NT2/D1 (cell line): ENCODE results near the gene ASNSD1.
"Not testable (repeated sequence)": the region's sequence is repeated elsewhere in the genome, so short reads cannot be mapped to it uniquely, and the experiment has no call there.

Source experiments
- DNase-seq: peaks from one replicate; pipeline ENCODE4 v3.0.0-alpha.2; 2011; ENCODE audit warnings: low read depth, low spot score
- H3K27me3 ChIP-seq: 2 replicates; pipeline ENCODE4 v1.6.0; 2011; ENCODE audit warnings: mild to moderate bottlenecking; ENCODE audit not compliant: insufficient read length, insufficient read depth
- H3K36me3 ChIP-seq: 2 replicates; pipeline ENCODE4 v1.6.1; 2011; ENCODE audit warnings: mild to moderate bottlenecking, low read length, mixed read lengths; ENCODE audit not compliant: insufficient read depth, insufficient read length
- H3K4me1 ChIP-seq: 2 replicates; pipeline ENCODE4 v1.5.1; 2011; ENCODE audit not compliant: insufficient read depth, insufficient read length
- H3K4me3 ChIP-seq: 2 replicates; pipeline ENCODE4 v1.5.1; 2011; ENCODE audit warnings: low read depth; ENCODE audit not compliant: insufficient read length
- H3K9ac ChIP-seq: 2 replicates; pipeline ENCODE4 v1.6.0; 2011; ENCODE audit warnings: low read depth; ENCODE audit not compliant: insufficient read length
- H3K9me3 ChIP-seq: 2 replicates; pipeline ENCODE4 v1.5.1; 2011; ENCODE audit warnings: mild to moderate bottlenecking, low read length; ENCODE audit not compliant: insufficient read depth
- SUZ12 ChIP-seq: IDR thresholded peaks from 2 replicates; pipeline ENCODE4 v1.6.1; 2011; ENCODE audit not compliant: insufficient read length, insufficient read depth; ENCODE audit errors: extremely low read depth
- YY1 ChIP-seq: IDR thresholded peaks from 2 replicates; pipeline ENCODE4 v1.6.1; 2011; ENCODE audit not compliant: insufficient read length, insufficient read depth
- ZNF274 ChIP-seq: IDR thresholded peaks from 2 replicates; pipeline ENCODE4 v1.6.1; 2011; ENCODE audit warnings: mild to moderate bottlenecking, low read depth, low read length

Gene ASNSD1

DNA sequence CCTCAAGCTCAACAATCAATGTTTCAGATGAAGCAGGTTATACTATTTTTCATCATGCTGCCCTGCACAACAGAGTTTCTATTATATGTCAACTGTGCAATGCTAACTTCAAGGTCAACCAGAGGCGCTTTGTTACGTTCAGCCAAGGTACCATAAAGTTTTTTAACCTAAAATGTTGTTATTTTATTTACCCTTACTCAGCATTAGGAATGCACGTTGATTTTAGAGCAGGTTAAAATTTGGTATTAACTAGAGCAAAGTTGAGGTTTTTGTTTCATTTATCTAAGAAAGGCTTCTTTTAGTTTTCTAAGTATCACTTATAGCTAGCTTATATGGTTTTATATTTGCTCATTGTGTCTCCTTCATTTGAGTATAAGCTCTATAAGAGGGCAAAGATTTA lies 35.0 kb downstream of the ASNSD1 start:
- H3K4me1 ChIP-seq, result no peaks in the 10 kb centered on the region
- H3K9ac ChIP-seq, result no peak overlapping the region
- no peaks in the 10 kb centered on the region for H3K9me3 ChIP-seq
- H3K27me3 ChIP-seq, result no peaks in the 10 kb centered on the region
- no peak for DNase-seq
- H3K4me3 ChIP-seq, result no peak overlapping the region
- no peak for TF ChIP-seq YY1
- TF ChIP-seq SUZ12, result no peak
- no peak for TF ChIP-seq ZNF274
- no peaks in the 10 kb centered on the region for H3K36me3 ChIP-seq

DNA sequence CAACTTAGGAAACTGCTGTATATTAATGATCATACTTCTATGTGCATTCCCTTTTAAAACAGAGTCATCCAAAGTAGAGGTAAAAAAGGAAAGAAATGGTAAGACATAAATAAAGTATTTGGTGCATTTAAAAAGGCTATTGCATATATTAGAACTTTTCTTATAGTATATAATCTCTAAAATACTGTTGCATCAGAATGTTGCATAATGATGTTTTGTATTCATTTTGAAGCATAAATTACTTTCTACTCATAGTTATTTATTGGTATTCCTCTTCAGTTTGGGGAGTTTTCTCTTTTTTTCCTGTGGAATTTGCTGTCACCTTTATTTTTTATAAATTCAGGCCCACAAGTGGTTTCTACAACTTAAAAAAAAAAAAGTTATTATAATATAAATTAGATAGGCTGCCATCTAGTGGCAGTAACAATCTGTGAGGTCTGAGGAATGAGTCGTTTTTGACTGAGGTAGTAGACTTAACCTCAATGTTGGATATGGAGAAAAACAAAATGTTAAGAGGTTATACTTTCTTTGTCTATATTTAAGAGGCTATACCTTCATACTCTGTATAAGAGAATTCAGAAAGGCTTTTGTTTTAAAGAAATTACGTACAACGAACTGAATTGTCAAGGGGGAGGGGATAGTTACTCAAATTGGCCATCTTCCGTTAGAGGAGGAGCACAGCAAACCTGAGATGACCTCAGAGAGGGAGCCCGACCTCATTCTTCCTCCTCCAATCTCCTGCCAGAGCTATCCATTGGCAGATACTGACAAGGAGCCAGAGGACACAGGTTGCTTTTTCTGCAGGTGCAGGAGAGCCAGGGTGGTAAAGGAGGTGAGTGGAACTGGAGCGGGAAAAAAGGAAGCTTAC lies 37.0 kb downstream of the ASNSD1 start:
- Histone ChIP-seq H3K36me3 (no peaks in the 10 kb centered on the region), H3K9me3 (no peaks in the 10 kb centered on the region), H3K9ac (no peak overlapping the region), H3K4me1 (no peaks in the 10 kb centered on the region), H3K4me3 (no peak overlapping the region), H3K27me3 (no peaks in the 10 kb centered on the region)
- DNase-seq, result no peak
- no peak for TF ChIP-seq YY1
- TF ChIP-seq ZNF274, result no peak
- no peak for TF ChIP-seq SUZ12

DNA sequence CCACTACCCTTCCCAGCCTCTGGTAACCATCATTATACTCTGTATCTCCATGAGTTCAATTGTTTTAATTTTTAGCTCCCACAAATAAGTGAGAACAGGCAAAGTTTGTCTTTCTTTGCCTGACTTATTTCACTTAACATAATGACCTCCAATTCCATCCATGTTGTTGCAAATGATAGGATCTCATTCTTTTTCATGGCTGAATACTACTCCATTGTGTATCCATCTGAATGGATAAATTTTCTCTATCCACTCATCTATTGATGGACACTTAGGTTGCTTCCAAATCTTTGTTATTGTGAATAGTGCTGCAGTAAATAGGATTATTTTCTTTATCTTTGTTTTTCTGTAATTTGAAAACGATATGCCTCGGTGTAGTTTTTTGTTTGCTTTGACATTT lies 39.4 kb downstream of the ASNSD1 start:
- Histone ChIP-seq H3K4me1 (no peaks in the 10 kb centered on the region), H3K9ac (no peak overlapping the region), H3K27me3 (no peaks in the 10 kb centered on the region), H3K4me3 (no peak overlapping the region), H3K9me3 (no peaks in the 10 kb centered on the region), H3K36me3 (no peaks in the 10 kb centered on the region)
- DNase-seq, result no peak
- no peak for TF ChIP-seq SUZ12
- no peak for TF ChIP-seq YY1
- no peak for TF ChIP-seq ZNF274

DNA sequence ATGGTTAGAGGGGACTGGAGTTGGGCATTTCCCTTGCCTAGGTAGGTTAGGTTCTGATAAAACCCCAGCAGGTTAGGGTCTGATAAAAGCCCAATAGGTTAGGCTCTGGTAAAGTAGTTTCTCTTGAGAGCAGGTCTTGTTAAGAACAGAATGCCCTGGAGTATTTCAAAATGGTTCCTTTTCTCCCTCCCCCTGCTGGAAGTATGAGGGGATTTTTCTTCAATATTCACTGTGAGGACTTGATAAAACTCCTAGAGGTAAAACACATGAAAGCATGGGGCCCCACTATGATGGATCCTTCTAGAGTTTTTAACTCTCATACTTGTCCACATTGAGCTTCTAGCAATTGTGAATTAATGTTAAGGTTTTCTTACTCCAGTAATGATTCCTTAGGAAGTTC lies 40.8 kb downstream of the ASNSD1 start:
- Histone ChIP-seq H3K4me1 (no peaks in the 10 kb centered on the region), H3K4me3 (no peak overlapping the region), H3K27me3 (no peaks in the 10 kb centered on the region), H3K36me3 (no peaks in the 10 kb centered on the region), H3K9ac (no peak overlapping the region), H3K9me3 (no peaks in the 10 kb centered on the region)
- DNase-seq, result no peak
- no peak for TF ChIP-seq SUZ12
- TF ChIP-seq YY1, result no peak
- TF ChIP-seq ZNF274, result no peak

- H3K9me3 ChIP-seq, result peaks cover 8% of the 10 kb centered on the region; the same call in 1 of the 2 replicates
- no peaks in the 10 kb centered on the region for H3K4me1 ChIP-seq
- H3K27me3 ChIP-seq, result no peaks in the 10 kb centered on the region
- no peak for TF ChIP-seq ZNF274
- TF ChIP-seq SUZ12, result no peak
- TF ChIP-seq YY1, result no peak
- DNase-seq, result no peak
- H3K4me3 ChIP-seq, result no peak overlapping the region
- peaks cover 2% of the 10 kb centered on the region for H3K36me3 ChIP-seq
- H3K9ac ChIP-seq, result no peak overlapping the region
Measured at GRCh38 chr2:189709501-189710221, 48.4 kb downstream of the ASNSD1 start.

DNA sequence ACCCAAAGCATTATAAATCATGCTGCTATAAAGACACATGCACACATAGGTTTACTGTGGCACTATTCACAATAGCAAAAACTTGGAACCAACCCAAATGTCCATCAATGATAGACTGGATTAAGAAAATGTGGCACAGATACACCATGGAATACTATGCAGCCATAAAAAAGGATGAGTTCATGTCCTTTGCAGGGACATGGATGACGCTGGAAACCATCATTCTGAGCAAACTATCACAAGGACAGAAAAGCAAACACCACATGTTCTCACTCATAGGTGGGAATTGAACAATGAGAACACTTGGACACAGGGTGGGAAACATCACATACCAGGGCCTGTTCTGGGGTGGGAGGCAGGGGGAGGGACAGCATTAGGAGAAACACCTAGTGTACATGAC lies 56.3 kb downstream of the ASNSD1 start:
- H3K9me3 ChIP-seq, H3K36me3 ChIP-seq, DNase-seq, H3K4me3 ChIP-seq, H3K4me1 ChIP-seq, H3K27me3 ChIP-seq, H3K9ac ChIP-seq: not testable (repeated sequence)

GRCh38 chr2:189719571-189719970 lies 58.3 kb downstream of the ASNSD1 start:
- TF ChIP-seq ZNF274, result no peak
- no peak for TF ChIP-seq YY1
- TF ChIP-seq SUZ12, result no peak
- DNase-seq, result no peak
- H3K36me3 ChIP-seq, result no peaks in the 10 kb centered on the region

More at GRCh38 chr2:189719571-189719970, 58.3 kb downstream of the ASNSD1 start:
- Histone ChIP-seq H3K9ac (no peak overlapping the region), H3K9me3 (no peaks in the 10 kb centered on the region), H3K27me3 (no peaks in the 10 kb centered on the region), H3K4me1 (no peaks in the 10 kb centered on the region), H3K4me3 (no peak overlapping the region)
